Measurements from ENCODE around the gene MB21D2.
A peak's percentile ranks its signal among the peaks of the same experiment; 100 is the strongest.

The MB21D2 gene

GRCh38 chr3:192831801-192832347 lies 85.8 kb downstream of the MB21D2 start:
- Histone ChIP-seq H3K27ac (ENCODE audit: extremely low read depth, low read depth, low read length) (no peak overlapping the region), H3K4me1 (ENCODE audit: control insufficient read depth, insufficient read depth, low read length) (peaks cover 8% of the 10 kb centered on the region), H3K9me3 (ENCODE audit: control insufficient read depth, insufficient read depth, low read depth, low read length) (no peaks in the 10 kb centered on the region), H3K36me3 (ENCODE audit: control insufficient read depth in 2 of 2, insufficient read depth in 1 of 2, low read length in 2 of 2) (no peaks in the 10 kb centered on the region), H3K4me3 (ENCODE audit: low read depth, low read length) (no peak overlapping the region)
- TF ChIP-seq KLF7 (tag by site-specific recombination; IDR thresholded peaks at IDR 0.05; ENCODE audit: borderline replicate concordance), result no peak
- TF ChIP-seq, protein P1, sequence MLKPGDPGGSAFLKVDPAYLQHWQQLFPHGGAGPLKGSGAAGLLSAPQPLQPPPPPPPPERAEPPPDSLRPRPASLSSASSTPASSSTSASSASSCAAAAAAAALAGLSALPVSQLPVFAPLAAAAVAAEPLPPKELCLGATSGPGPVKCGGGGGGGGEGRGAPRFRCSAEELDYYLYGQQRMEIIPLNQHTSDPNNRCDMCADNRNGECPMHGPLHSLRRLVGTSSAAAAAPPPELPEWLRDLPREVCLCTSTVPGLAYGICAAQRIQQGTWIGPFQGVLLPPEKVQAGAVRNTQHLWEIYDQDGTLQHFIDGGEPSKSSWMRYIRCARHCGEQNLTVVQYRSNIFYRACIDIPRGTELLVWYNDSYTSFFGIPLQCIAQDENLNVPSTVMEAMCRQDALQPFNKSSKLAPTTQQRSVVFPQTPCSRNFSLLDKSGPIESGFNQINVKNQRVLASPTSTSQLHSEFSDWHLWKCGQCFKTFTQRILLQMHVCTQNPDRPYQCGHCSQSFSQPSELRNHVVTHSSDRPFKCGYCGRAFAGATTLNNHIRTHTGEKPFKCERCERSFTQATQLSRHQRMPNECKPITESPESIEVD (tag by site-specific recombination; IDR thresholded peaks at IDR 0.05), result peak; percentile 17
- TF ChIP-seq SP7 (tag by site-specific recombination; IDR thresholded peaks at IDR 0.05), result no peak
- TF ChIP-seq ZBTB8A (tag by site-specific recombination; IDR thresholded peaks at IDR 0.05), result peak; percentile 20; the same call in 1 of the 2 replicates
- TF ChIP-seq BCL11B (tag by site-specific recombination; IDR thresholded peaks at IDR 0.05; ENCODE audit: low read depth), result no peak
- TF ChIP-seq, protein P2, sequence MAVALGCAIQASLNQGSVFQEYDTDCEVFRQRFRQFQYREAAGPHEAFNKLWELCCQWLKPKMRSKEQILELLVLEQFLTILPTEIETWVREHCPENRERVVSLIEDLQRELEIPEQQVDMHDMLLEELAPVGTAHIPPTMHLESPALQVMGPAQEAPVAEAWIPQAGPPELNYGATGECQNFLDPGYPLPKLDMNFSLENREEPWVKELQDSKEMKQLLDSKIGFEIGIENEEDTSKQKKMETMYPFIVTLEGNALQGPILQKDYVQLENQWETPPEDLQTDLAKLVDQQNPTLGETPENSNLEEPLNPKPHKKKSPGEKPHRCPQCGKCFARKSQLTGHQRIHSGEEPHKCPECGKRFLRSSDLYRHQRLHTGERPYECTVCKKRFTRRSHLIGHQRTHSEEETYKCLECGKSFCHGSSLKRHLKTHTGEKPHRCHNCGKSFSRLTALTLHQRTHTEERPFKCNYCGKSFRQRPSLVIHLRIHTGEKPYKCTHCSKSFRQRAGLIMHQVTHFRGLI (tag by site-specific recombination; IDR thresholded peaks at IDR 0.05), result peak; percentile 66
- TF ChIP-seq ZNF37A (tag by site-specific recombination; IDR thresholded peaks at IDR 0.05), result no peak
- TF ChIP-seq ZNF639 (tag by site-specific recombination; IDR thresholded peaks at IDR 0.05), result no peak
- TF ChIP-seq, protein P3, sequence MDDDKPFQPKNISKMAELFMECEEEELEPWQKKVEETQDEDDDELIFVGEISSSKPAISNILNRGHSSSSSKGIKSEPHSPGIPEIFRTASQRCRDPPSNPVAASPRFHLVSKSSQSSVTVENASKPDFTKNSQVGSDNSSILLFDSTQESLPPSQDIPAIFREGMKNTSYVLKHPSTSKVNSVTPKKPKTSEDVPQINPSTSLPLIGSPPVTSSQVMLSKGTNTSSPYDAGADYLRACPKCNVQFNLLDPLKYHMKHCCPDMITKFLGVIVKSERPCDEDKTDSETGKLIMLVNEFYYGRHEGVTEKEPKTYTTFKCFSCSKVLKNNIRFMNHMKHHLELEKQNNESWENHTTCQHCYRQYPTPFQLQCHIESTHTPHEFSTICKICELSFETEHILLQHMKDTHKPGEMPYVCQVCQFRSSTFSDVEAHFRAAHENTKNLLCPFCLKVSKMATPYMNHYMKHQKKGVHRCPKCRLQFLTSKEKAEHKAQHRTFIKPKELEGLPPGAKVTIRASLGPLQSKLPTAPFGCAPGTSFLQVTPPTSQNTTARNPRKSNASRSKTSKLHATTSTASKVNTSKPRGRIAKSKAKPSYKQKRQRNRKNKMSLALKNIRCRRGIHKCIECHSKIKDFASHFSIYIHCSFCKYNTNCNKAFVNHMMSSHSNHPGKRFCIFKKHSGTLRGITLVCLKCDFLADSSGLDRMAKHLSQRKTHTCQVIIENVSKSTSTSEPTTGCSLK (tag by site-specific recombination; IDR thresholded peaks at IDR 0.05), result no peak
- TF ChIP-seq PRDM10 (tag by site-specific recombination; IDR thresholded peaks at IDR 0.05), result no peak
- TF ChIP-seq ZNF354C (tag by site-specific recombination; IDR thresholded peaks at IDR 0.05; ENCODE audit: borderline replicate concordance, low read depth), result no peak
- TF ChIP-seq ZNF19 (tag by site-specific recombination; IDR thresholded peaks at IDR 0.05; ENCODE audit: low read depth), result no peak
- no peak for TF ChIP-seq ZNF560 (tag by site-specific recombination; IDR thresholded peaks at IDR 0.05; ENCODE audit: borderline replicate concordance)
- TF ChIP-seq ZBTB17 (tag by site-specific recombination; IDR thresholded peaks at IDR 0.05), result no peak
- TF ChIP-seq, protein P4, sequence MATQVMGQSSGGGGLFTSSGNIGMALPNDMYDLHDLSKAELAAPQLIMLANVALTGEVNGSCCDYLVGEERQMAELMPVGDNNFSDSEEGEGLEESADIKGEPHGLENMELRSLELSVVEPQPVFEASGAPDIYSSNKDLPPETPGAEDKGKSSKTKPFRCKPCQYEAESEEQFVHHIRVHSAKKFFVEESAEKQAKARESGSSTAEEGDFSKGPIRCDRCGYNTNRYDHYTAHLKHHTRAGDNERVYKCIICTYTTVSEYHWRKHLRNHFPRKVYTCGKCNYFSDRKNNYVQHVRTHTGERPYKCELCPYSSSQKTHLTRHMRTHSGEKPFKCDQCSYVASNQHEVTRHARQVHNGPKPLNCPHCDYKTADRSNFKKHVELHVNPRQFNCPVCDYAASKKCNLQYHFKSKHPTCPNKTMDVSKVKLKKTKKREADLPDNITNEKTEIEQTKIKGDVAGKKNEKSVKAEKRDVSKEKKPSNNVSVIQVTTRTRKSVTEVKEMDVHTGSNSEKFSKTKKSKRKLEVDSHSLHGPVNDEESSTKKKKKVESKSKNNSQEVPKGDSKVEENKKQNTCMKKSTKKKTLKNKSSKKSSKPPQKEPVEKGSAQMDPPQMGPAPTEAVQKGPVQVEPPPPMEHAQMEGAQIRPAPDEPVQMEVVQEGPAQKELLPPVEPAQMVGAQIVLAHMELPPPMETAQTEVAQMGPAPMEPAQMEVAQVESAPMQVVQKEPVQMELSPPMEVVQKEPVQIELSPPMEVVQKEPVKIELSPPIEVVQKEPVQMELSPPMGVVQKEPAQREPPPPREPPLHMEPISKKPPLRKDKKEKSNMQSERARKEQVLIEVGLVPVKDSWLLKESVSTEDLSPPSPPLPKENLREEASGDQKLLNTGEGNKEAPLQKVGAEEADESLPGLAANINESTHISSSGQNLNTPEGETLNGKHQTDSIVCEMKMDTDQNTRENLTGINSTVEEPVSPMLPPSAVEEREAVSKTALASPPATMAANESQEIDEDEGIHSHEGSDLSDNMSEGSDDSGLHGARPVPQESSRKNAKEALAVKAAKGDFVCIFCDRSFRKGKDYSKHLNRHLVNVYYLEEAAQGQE (tag by site-specific recombination; IDR thresholded peaks at IDR 0.05), result no peak
- peak; percentile 55; the same call in 1 of the 2 replicates for TF ChIP-seq ZBTB20 (tag by site-specific recombination; IDR thresholded peaks at IDR 0.05)
- CTCF ChIA-PET, result interaction anchor here (1.0 kb wide), 1 partner anchor 29 kb away, joined by 3 read pairs; no protein-coding TSS in a partner anchor
- POLR2A ChIA-PET, result no interaction called here

Data from HEK293 (cell line).